ENCODE data around the gene GOLPH3L. TPM values are rescaled to one million over a fixed set of nuclear protein-coding genes. Genes with fewer than 3 reads are reported as not detected.

GOLPH3L gene
- total and polyA plus RNA-seq, 10 of the 15 experiments (the other 5 are each of a cell fraction or from before 2014, with no cell fraction given), result 7.7 to 29.9 (median 19.2) TPM

- TF ChIP-seq, protein P1, sequence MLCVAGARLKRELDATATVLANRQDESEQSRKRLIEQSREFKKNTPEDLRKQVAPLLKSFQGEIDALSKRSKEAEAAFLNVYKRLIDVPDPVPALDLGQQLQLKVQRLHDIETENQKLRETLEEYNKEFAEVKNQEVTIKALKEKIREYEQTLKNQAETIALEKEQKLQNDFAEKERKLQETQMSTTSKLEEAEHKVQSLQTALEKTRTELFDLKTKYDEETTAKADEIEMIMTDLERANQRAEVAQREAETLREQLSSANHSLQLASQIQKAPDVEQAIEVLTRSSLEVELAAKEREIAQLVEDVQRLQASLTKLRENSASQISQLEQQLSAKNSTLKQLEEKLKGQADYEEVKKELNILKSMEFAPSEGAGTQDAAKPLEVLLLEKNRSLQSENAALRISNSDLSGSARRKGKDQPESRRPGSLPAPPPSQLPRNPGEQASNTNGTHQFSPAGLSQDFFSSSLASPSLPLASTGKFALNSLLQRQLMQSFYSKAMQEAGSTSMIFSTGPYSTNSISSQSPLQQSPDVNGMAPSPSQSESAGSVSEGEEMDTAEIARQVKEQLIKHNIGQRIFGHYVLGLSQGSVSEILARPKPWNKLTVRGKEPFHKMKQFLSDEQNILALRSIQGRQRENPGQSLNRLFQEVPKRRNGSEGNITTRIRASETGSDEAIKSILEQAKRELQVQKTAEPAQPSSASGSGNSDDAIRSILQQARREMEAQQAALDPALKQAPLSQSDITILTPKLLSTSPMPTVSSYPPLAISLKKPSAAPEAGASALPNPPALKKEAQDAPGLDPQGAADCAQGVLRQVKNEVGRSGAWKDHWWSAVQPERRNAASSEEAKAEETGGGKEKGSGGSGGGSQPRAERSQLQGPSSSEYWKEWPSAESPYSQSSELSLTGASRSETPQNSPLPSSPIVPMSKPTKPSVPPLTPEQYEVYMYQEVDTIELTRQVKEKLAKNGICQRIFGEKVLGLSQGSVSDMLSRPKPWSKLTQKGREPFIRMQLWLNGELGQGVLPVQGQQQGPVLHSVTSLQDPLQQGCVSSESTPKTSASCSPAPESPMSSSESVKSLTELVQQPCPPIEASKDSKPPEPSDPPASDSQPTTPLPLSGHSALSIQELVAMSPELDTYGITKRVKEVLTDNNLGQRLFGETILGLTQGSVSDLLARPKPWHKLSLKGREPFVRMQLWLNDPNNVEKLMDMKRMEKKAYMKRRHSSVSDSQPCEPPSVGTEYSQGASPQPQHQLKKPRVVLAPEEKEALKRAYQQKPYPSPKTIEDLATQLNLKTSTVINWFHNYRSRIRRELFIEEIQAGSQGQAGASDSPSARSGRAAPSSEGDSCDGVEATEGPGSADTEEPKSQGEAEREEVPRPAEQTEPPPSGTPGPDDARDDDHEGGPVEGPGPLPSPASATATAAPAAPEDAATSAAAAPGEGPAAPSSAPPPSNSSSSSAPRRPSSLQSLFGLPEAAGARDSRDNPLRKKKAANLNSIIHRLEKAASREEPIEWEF (IDR thresholded peaks at IDR 0.05; ENCODE audit: insufficient replicate concordance, low read depth, low read length), result no peak
- no peak for TF ChIP-seq HDAC2 (IDR thresholded peaks at IDR 0.05)
- TF ChIP-seq POLR2A (IDR thresholded peaks at IDR 0.05; ENCODE audit: low read depth, low read length), result no peak
- no peak for TF ChIP-seq IKZF1 (conservative IDR thresholded peaks at IDR 0.05)
- no peak for TF ChIP-seq NR2C2 (IDR thresholded peaks at IDR 0.05; ENCODE audit: borderline replicate concordance, control insufficient read depth, insufficient read length, low read depth)
- no peak for TF ChIP-seq SIX5 (IDR thresholded peaks at IDR 0.05; ENCODE audit: low read depth, low read length, severe bottlenecking)
These were observed 18.0 kb downstream of the GOLPH3L start (continued) for GRCh38 chr1:150678988-150679387.

GRCh38 chr1:150674881-150675280, 22.1 kb downstream of the GOLPH3L start:
- ChIA-PET CTCF (interaction anchor here (0.8 kb wide), 2 partner anchors 17 to 126 kb away, joined by 3 read pairs; no protein-coding TSS in a partner anchor), RAD21 (ENCODE audit: unreplicated experiment) (no interaction called here), POLR2A (interaction anchor here (0.7 kb wide), 1 partner anchor 1153 kb away, joined by 4 read pairs; no protein-coding TSS in a partner anchor), SMC1A (ENCODE audit: uncharacterized antibody, unreplicated experiment) (interaction anchor here (1.2 to 1.7 kb wide), 3 partner anchors 10 to 247 kb away, joined by 3 to 7 read pairs (median 4); no protein-coding TSS in a partner anchor)
- no peak for FAIRE-seq
- BruUV-seq (replicated peaks), result no TSS peak
- no peaks in the 10 kb centered on the region for H3K4me1 ChIP-seq (ENCODE audit: control insufficient read depth, insufficient read depth, low read length)
- no peaks in the 10 kb centered on the region for H3K27me3 ChIP-seq (replicated peaks in 1 of 2; ENCODE audit: control insufficient read depth in 2 of 2, insufficient read depth in 2 of 2, low read length in 1 of 2)
- H4K20me1 ChIP-seq (ENCODE audit: control insufficient read depth, insufficient read depth), result no peaks in the 10 kb centered on the region
- WGBS (ENCODE audit: insufficient coverage, insufficient replicate concordance, low lambda C conversion rate, missing lambda C conversion rate), result 99% methylated on average over 4 of the region's 4 CpGs
- H3K9ac ChIP-seq (ENCODE audit: control insufficient read depth, insufficient read depth, low read length), result no peak overlapping the region
- H3K4me2 ChIP-seq (ENCODE audit: control insufficient read depth, insufficient read depth), result no peak overlapping the region
- no peaks in the 10 kb centered on the region for H3K79me2 ChIP-seq (ENCODE audit: control insufficient read depth, insufficient read depth, low read length)
- H3K36me3 ChIP-seq (ENCODE audit: control insufficient read depth in 2 of 2, insufficient read depth in 2 of 2, low read length in 1 of 2), result no peaks in the 10 kb centered on the region; a peak in 1 of 4 replicates
- no peak for ATAC-seq
- no peaks in the 10 kb centered on the region for H3K9me3 ChIP-seq (replicated peaks; ENCODE audit: control insufficient read depth, insufficient read depth, low read length)
- no peak overlapping the region for H3K4me3 ChIP-seq
- DNase-seq (ENCODE audit: low read depth, low spot score), result no peak
- intact Hi-C loops (cut with micrococcal nuclease; ENCODE audit: unreplicated experiment) (no loop called here), in situ Hi-C loops (cut with MboI) (no loop called here)
- H2AFZ ChIP-seq (ENCODE audit: control insufficient read depth, low read depth, low read length), result no peak overlapping the region
- H3K27ac ChIP-seq (ENCODE audit: control insufficient read depth, insufficient read depth), result no peak overlapping the region
- TF ChIP-seq IKZF2 (IDR thresholded peaks at IDR 0.05) (no peak), KAT2A (conservative IDR thresholded peaks at IDR 0.05; ENCODE audit: control insufficient read depth, low read depth, low read length) (no peak), YBX1 (IDR thresholded peaks at IDR 0.05) (no peak), ZNF207 (IDR thresholded peaks at IDR 0.05; ENCODE audit: borderline replicate concordance) (no peak), ZZZ3 (IDR thresholded peaks at IDR 0.05; ENCODE audit: control insufficient read depth, insufficient read length, low read depth) (no peak), NR2C1 (IDR thresholded peaks at IDR 0.05) (no peak), BHLHE40 (IDR thresholded peaks at IDR 0.05; ENCODE audit: borderline replicate concordance in 1 of 2, low read depth in 2 of 2, low read length in 1 of 2) (no peak), IRF3 (IDR thresholded peaks at IDR 0.05) (no peak)
